Tibial nerve (tissue), 3 donors: Measurements from ENCODE around the gene PHF3.

Experiments
- CTCF ChIP-seq, 5 experiments: fragments of 200-600 bp in 3 of 5; fragments of 450-650 bp in 2 of 5; sonication (generic) in 3 of 5; IDR thresholded peaks; one replicate each; pipeline ENCODE4 v1.5.1; 2016 to 2019; ENCODE audit warnings: antibody characterized with exemption in 5 of 5, mild to moderate bottlenecking in 3 of 5, moderate library complexity in 2 of 5
- POLR2A ChIP-seq, 2 donors: fragments of 450-650 bp; IDR thresholded peaks; one replicate each; pipeline ENCODE4 v1.6.1; 2017; ENCODE audit warnings: antibody characterized with exemption in 2 of 2, mild to moderate bottlenecking in 2 of 2, moderate library complexity in 2 of 2

- TF ChIP-seq POLR2A (IDR thresholded peaks at IDR 0.05) (no peak), CTCF (IDR thresholded peaks at IDR 0.05) (no peak)
Measured at GRCh38 chr6:63690221-63690620, 54.6 kb downstream of the PHF3 start.
